Kidney (tissue), 14 donors: Measurements from ENCODE around the gene SDK1. TPM values are rescaled to one million over a fixed set of nuclear protein-coding genes. Genes with fewer than 3 reads are reported as not detected.
"Not testable (repeated sequence)": the region's sequence is repeated elsewhere in the genome, so short reads cannot be mapped to it uniquely, and the experiment has no call there.

Experiments
- DNase-seq, 5 donors: peaks; one replicate each; pipeline ENCODE4 v3.0.0-alpha.2; 2013 to 2020
- FAIRE-seq: peaks from 2 replicates; lab custom pipeline; 2012; peaks lifted over from hg19 to GRCh38; lab: Jason Lieb, UNC
- H3K27ac ChIP-seq, 2 donors: one replicate each; pipeline ENCODE4 v1.7.0; 2013; ENCODE audit warnings: low read depth in 2 of 2, low read length in 2 of 2, inconsistent platforms in 1 of 2
- H3K27me3 ChIP-seq: one replicate; pipeline ENCODE4 v1.7.1; 2013; ENCODE audit warnings: low read length, inconsistent platforms; ENCODE audit not compliant: control insufficient read depth, insufficient read depth
- H3K36me3 ChIP-seq, 3 donors: one replicate each; pipeline versions ENCODE4 v1.7.0 to v1.7.1; 2013; ENCODE audit warnings: low read length in 3 of 3, control low read depth in 1 of 3, inconsistent platforms in 1 of 3; ENCODE audit not compliant: insufficient read depth in 3 of 3, control insufficient read depth in 2 of 3
- H3K4me1 ChIP-seq, 3 donors: one replicate each; pipeline versions ENCODE4 v1.7.0 to v1.7.1; 2013; ENCODE audit warnings: low read length in 3 of 3, inconsistent platforms in 1 of 3, low read depth in 1 of 3; ENCODE audit not compliant: control insufficient read depth in 2 of 3, insufficient read depth in 2 of 3
- H3K4me3 ChIP-seq, 3 donors: one replicate each; pipeline versions ENCODE4 v1.7.0 to v1.8.1; 2013; ENCODE audit warnings: low read length in 3 of 3, control low read depth in 1 of 3, inconsistent platforms in 1 of 3
- H3K9ac ChIP-seq, 3 donors: one replicate each; pipeline versions ENCODE4 v1.7.0 to v1.7.1; 2013; ENCODE audit warnings: low read length in 3 of 3, control low read depth in 1 of 3, inconsistent platforms in 1 of 3
- H3K9me3 ChIP-seq, 3 donors: one replicate each; pipeline versions ENCODE4 v1.7.0 to v1.7.1; 2013; ENCODE audit warnings: low read length in 3 of 3, control low read depth in 1 of 3, inconsistent platforms in 1 of 3; ENCODE audit not compliant: control insufficient read depth in 2 of 3, insufficient read depth in 1 of 3
- CTCF ChIP-seq: IDR thresholded peaks from 3 replicates; pipeline ENCODE4 v1.5.1; 2012; ENCODE audit warnings: mild to moderate bottlenecking, moderate library complexity, borderline replicate concordance; ENCODE audit not compliant: insufficient read depth; ENCODE audit errors: extremely low read depth
- intact Hi-C: fragments of 100-400 bp; cut with DNase I; formaldehyde crosslinking; loops from one replicate; pipeline ENCODE4 v1.11.1; 2022
- polyA plus RNA-seq: library from polyadenylated mRNA; stranded (reverse); fragments of 350-450 nt; fragmentation: Illumina TruSeq; extraction: RNeasy Lipid Tissue Mini Kit (QIAGEN cat#74804); gene quantifications from one replicate; pipeline ENCODE4 v1.2.3, GENCODE V29; 2014; ENCODE audit warnings: low read depth, low replicate concordance; ENCODE audit not compliant: insufficient read depth
- total RNA-seq: library from RNA; stranded (reverse); fragmentation: NEBNext Ultra II Directional; extraction: Animal tissue kit (Norgen Biotek cat#: 25700); gene quantifications from one replicate; pipeline ENCODE4 v1.2.1, GENCODE V29; 2021
- donor health status: control.
- donor health status: control.
- donor health status: control.
- donor health status: control.
- donor health status: control.
- donor health status: DM: yes; HTN: yes; CAD: no.
- donor health status: Normal renal cell carcinoma (clear cell type).

SDK1 gene
- total and polyA plus RNA-seq, 2 donors from 2014 or later = 2.0 to 38.3 TPM

GRCh38 chr7:4215176-4215720, 914.2 kb downstream of the SDK1 start:
- intact Hi-C loops = no loop called here
- no peak for FAIRE-seq
- peak in 1 of 5 donors; percentile 57 for DNase-seq
- H3K9me3 ChIP-seq = no peaks in the 10 kb centered on the region
- no peak for TF ChIP-seq CTCF
- H3K4me3 ChIP-seq = no peak overlapping the region
- H3K27ac ChIP-seq = no peak overlapping the region
- no peaks in the 10 kb centered on the region for H3K27me3 ChIP-seq
- H3K36me3 ChIP-seq = no peaks in the 10 kb centered on the region
- no peak overlapping the region for H3K9ac ChIP-seq
- no peaks in the 10 kb centered on the region for H3K4me1 ChIP-seq

- Histone ChIP-seq H3K4me1 (no peaks in the 10 kb centered on the region), H3K4me3 (no peak overlapping the region), H3K27me3 (no peaks in the 10 kb centered on the region), H3K36me3 (no peaks in the 10 kb centered on the region), H3K9me3 (no peaks in the 10 kb centered on the region), H3K27ac (no peak overlapping the region), H3K9ac (no peak overlapping the region)
- DNase-seq (peak in 2 of 5 donors; percentile 18 to 28), FAIRE-seq (no peak)
- no peak for TF ChIP-seq CTCF
- intact Hi-C loops = no loop called here
Observed at GRCh38 chr7:4216016-4216415, 915.0 kb downstream of the SDK1 start.

DNA sequence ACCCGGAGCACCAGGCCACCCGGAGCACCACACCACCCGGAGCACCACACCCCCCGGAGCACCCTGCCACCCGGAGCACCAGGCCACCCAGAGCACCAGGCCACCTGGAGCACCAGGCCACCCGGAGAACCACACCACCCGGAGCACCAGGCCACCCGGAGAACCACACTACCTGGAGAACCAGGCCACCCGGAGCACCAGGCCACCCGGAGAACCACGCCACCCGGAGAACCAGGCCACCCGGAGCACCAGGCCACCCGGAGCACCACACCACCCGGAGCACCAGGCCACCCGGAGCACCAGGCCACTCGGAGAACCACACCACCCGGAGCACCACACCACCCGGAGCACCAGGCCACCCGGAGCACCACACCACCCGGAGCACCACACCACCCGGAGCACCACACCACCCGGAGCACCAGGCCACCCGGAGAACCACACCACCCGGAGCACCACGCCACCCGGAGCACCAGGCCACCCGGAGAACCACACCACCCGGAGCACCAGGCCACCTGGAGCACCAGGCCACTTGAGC, 916.1 kb downstream of the SDK1 start:
- H3K27ac ChIP-seq, intact Hi-C loops, H3K9me3 ChIP-seq, H3K9ac ChIP-seq, H3K36me3 ChIP-seq, H3K4me3 ChIP-seq, FAIRE-seq, H3K4me1 ChIP-seq, H3K27me3 ChIP-seq: not testable (repeated sequence)
- peak in 1 of 5 donors; percentile 44 for DNase-seq

DNA sequence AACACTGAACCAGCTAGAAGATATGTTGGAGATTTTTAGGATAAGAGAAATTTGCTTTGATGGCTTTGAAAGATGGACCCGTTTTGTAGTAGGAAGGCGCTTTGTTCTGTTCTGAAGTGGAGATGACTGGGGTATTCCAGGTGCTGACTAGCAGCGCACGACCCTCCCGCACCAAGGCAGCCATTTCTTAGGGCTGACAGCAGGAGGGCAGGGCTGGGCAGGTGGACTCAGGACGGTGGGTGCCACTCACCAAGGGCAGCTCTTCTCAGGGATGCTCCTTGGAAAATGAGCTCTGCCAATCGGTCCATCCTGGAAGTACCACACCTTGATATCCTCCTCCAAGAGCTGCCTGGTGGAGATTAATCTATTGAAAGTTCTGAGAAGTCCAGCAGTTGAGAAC, 917.4 kb downstream of the SDK1 start:
- no peak overlapping the region for H3K9ac ChIP-seq
- FAIRE-seq (no peak), DNase-seq (peak in 1 of 5 donors; percentile 60)
- H3K4me1 ChIP-seq = no peaks in the 10 kb centered on the region
- peaks cover 0 to 2% (median 0%) of the 10 kb centered on the region in 3 donors for H3K36me3 ChIP-seq
- H3K9me3 ChIP-seq = no peaks in the 10 kb centered on the region
- intact Hi-C loops = no loop called here
- H3K27me3 ChIP-seq = no peaks in the 10 kb centered on the region
- H3K4me3 ChIP-seq = no peak overlapping the region
- no peak for TF ChIP-seq CTCF
- H3K27ac ChIP-seq = no peak overlapping the region
